Measurements from ENCODE around the gene CTSW.

Gene CTSW

GRCh38 chr11:65906602-65907001, 27.0 kb downstream of the CTSW start:
- no peak for DNase-seq

- no peak for DNase-seq
These were observed 28.2 kb downstream of the CTSW start for GRCh38 chr11:65907878-65908277.

GRCh38 chr11:65911682-65912568, 32.3 kb downstream of the CTSW start:
- no peak for DNase-seq

- no peak for DNase-seq
These were observed 33.2 kb downstream of the CTSW start for GRCh38 chr11:65912845-65913244.

- no peak for DNase-seq
These were observed 35.6 kb downstream of the CTSW start for GRCh38 chr11:65915101-65915820.

GRCh38 chr11:65915821-65916251, 36.2 kb downstream of the CTSW start:
- no peak for DNase-seq

- DNase-seq, result no peak
These were observed 36.8 kb downstream of the CTSW start for GRCh38 chr11:65916391-65916790.

- DNase-seq, result no peak
These were observed 37.4 kb downstream of the CTSW start for GRCh38 chr11:65917077-65917433.

- no peak for DNase-seq
These were observed 38.0 kb downstream of the CTSW start for GRCh38 chr11:65917434-65918210.

GRCh38 chr11:65918211-65919140, 38.8 kb downstream of the CTSW start, which contains the start of gene C11orf68:
TSS of gene C11orf68 (minus strand) at chr11:65919062. CDS start at chr11:65919031, 31 bp downstream.
- no peak for DNase-seq

- peak; percentile 85 for DNase-seq
These were observed 39.5 kb downstream of the CTSW start, which contains the start of gene DRAP1 for GRCh38 chr11:65919141-65919572. TSS of gene DRAP1 (plus strand) at chr11:65919426. CDS start at chr11:65919502, 76 bp downstream.

- no peak for DNase-seq
These were observed 40.1 kb downstream of the CTSW start for GRCh38 chr11:65919573-65920371.

GRCh38 chr11:65920372-65920802, 40.8 kb downstream of the CTSW start:
- DNase-seq, result no peak

- DNase-seq, result no peak
These were observed 41.5 kb downstream of the CTSW start for GRCh38 chr11:65921033-65921555.

- no peak for DNase-seq
These were observed 42.2 kb downstream of the CTSW start for GRCh38 chr11:65921876-65922275.

- no peak for DNase-seq
These were observed 42.9 kb downstream of the CTSW start for GRCh38 chr11:65922565-65922964.

- no peak for DNase-seq
These were observed 45.8 kb downstream of the CTSW start for GRCh38 chr11:65925397-65925796.

GRCh38 chr11:65927904-65928397, 48.3 kb downstream of the CTSW start:
- no peak for DNase-seq

GRCh38 chr11:65928667-65929066, 49.0 kb downstream of the CTSW start:
- DNase-seq, result no peak

GRCh38 chr11:65931773-65932557, 52.3 kb downstream of the CTSW start:
- no peak for DNase-seq
